RWPE2 (cell line): Measurements from ENCODE around the gene CCDC144A.
"Not testable (repeated sequence)": the region's sequence is repeated elsewhere in the genome, so short reads cannot be mapped to it uniquely, and the experiment has no call there.

Experiments used
- ATAC-seq: fragments of 200-7000 bp; cut with Tn5 transposase; 3 replicates; pipeline ENCODE4 v1.9.1; 2021; ENCODE audit warnings: low read depth
- DNase-seq: peaks from one replicate; pipeline ENCODE4 v3.0.0-alpha.2; 2020; ENCODE audit warnings: low spot score
- H3K27ac ChIP-seq: fragments of 450-650 bp; 2 replicates; pipeline ENCODE4 v1.5.1; 2017; ENCODE audit warnings: mild to moderate bottlenecking; ENCODE audit not compliant: poor library complexity, severe bottlenecking
- H3K27me3 ChIP-seq: fragments of 250-450 bp; sonication (Bioruptor Pico); 2 replicates; pipeline ENCODE4 v1.5.1; 2021; ENCODE audit warnings: mild to moderate bottlenecking, moderate library complexity; ENCODE audit not compliant: insufficient read depth, poor library complexity, severe bottlenecking
- H3K36me3 ChIP-seq: fragments of 250-450 bp; sonication (Bioruptor Pico); 2 replicates; pipeline ENCODE4 v1.5.1; 2020; ENCODE audit warnings: low read depth, mild to moderate bottlenecking, moderate library complexity
- H3K4me1 ChIP-seq: fragments of 250-450 bp; sonication (Bioruptor Pico); 2 replicates; pipeline ENCODE4 v1.5.1; 2021; ENCODE audit warnings: mild to moderate bottlenecking, moderate library complexity; ENCODE audit not compliant: insufficient read depth, poor library complexity, severe bottlenecking
- H3K4me3 ChIP-seq: fragments of 250-450 bp; sonication (Bioruptor Pico); 2 replicates; pipeline ENCODE4 v1.5.1; 2021; ENCODE audit warnings: mild to moderate bottlenecking, moderate library complexity; ENCODE audit not compliant: severe bottlenecking
- H3K9me3 ChIP-seq: fragments of 250-450 bp; sonication (Bioruptor Pico); 2 replicates; pipeline ENCODE4 v1.5.1; 2021; ENCODE audit warnings: mild to moderate bottlenecking, moderate library complexity; ENCODE audit not compliant: severe bottlenecking
- CTCF ChIP-seq: fragments of 450-650 bp; IDR thresholded peaks from one replicate; pipeline ENCODE4 v1.5.1; 2017; ENCODE audit warnings: mild to moderate bottlenecking, moderate library complexity; ENCODE audit not compliant: poor library complexity, severe bottlenecking

The CCDC144A gene

GRCh38 chr17:16820979-16821543 lies 131.0 kb downstream of the CCDC144A start:
- Histone ChIP-seq H3K9me3 (no peaks in the 10 kb centered on the region), H3K4me1 (no peaks in the 10 kb centered on the region), H3K36me3 (no peaks in the 10 kb centered on the region), H3K27ac (no peak overlapping the region), H3K27me3 (no peaks in the 10 kb centered on the region), H3K4me3 (no peak overlapping the region)
- DNase-seq (no peak), ATAC-seq (no peak)
- TF ChIP-seq CTCF: no peak

- H3K36me3 ChIP-seq, H3K4me1 ChIP-seq, H3K27me3 ChIP-seq, H3K27ac ChIP-seq, DNase-seq, H3K9me3 ChIP-seq, ATAC-seq, H3K4me3 ChIP-seq: not testable (repeated sequence)
Measured at GRCh38 chr17:16822133-16822532, 132.1 kb downstream of the CCDC144A start.

GRCh38 chr17:16823768-16824406 lies 133.8 kb downstream of the CCDC144A start:
- H3K4me1 ChIP-seq, H3K9me3 ChIP-seq, H3K27me3 ChIP-seq, H3K27ac ChIP-seq, H3K4me3 ChIP-seq, DNase-seq, H3K36me3 ChIP-seq: not testable (repeated sequence)
- ATAC-seq: peak; percentile 56
